GM23248 (cell line): Measurements from ENCODE around the gene ERH. TPM values are rescaled to one million over a fixed set of nuclear protein-coding genes. Genes with fewer than 3 reads are reported as not detected.

Source experiments
- DNase-seq: peaks from one replicate; pipeline ENCODE4 v3.0.0-alpha.2; 2015
- H2AFZ ChIP-seq: fragments of 200-600 bp; sonication (generic); 2 replicates; pipeline ENCODE4 v1.6.1; 2016; ENCODE audit warnings: antibody characterized with exemption
- H3F3A ChIP-seq: fragments of 200-600 bp; sonication (generic); 2 replicates; pipeline ENCODE4 v1.6.1; 2016; ENCODE audit warnings: mild to moderate bottlenecking, antibody characterized with exemption, mixed run types; ENCODE audit not compliant: insufficient read depth
- H3K27ac ChIP-seq: fragments of 200-600 bp; sonication (generic); 2 replicates; pipeline ENCODE4 v1.5.1; 2016; ENCODE audit warnings: mild to moderate bottlenecking
- H3K27me3 ChIP-seq: fragments of 200-600 bp; sonication (generic); replicated peaks from 2 replicates; pipeline ENCODE4 v1.6.1; 2016; ENCODE audit warnings: mild to moderate bottlenecking; ENCODE audit not compliant: insufficient read depth
- H3K36me3 ChIP-seq: fragments of 200-600 bp; sonication (generic); 2 replicates; pipeline ENCODE4 v1.6.1; 2016; ENCODE audit warnings: low read depth, mild to moderate bottlenecking
- H3K4me1 ChIP-seq: fragments of 200-600 bp; sonication (generic); 2 replicates; pipeline ENCODE4 v1.6.1; 2016; ENCODE audit warnings: mild to moderate bottlenecking; ENCODE audit not compliant: insufficient read depth
- H3K4me2 ChIP-seq: fragments of 200-600 bp; sonication (generic); one replicate; pipeline ENCODE4 v1.6.1; 2016; ENCODE audit warnings: mild to moderate bottlenecking; ENCODE audit not compliant: unreplicated experiment
- H3K4me3 ChIP-seq: fragments of 200-600 bp; sonication (generic); 2 replicates; pipeline ENCODE4 v1.5.1; 2016; ENCODE audit warnings: mild to moderate bottlenecking
- H3K79me2 ChIP-seq: fragments of 200-600 bp; sonication (generic); 2 replicates; pipeline ENCODE4 v1.6.1; 2016; ENCODE audit warnings: mild to moderate bottlenecking; ENCODE audit not compliant: insufficient read depth
- H3K9ac ChIP-seq: fragments of 200-600 bp; sonication (generic); 2 replicates; pipeline ENCODE4 v1.6.1; 2016; ENCODE audit warnings: mild to moderate bottlenecking
- H3K9me2 ChIP-seq: fragments of 200-600 bp; sonication (generic); 2 replicates; pipeline ENCODE4 v1.6.1; 2016; ENCODE audit warnings: mixed run types, mild to moderate bottlenecking, moderate library complexity; ENCODE audit not compliant: insufficient read depth
- H3K9me3 ChIP-seq: fragments of 200-600 bp; sonication (generic); one replicate; pipeline ENCODE4 v1.6.1; 2017; ENCODE audit warnings: low read depth
- H4K20me1 ChIP-seq: fragments of 200-600 bp; sonication (generic); 2 replicates; pipeline ENCODE4 v1.6.0; 2016; ENCODE audit not compliant: insufficient read depth
- EZH2 ChIP-seq: fragments of 200-600 bp; sonication (generic); IDR thresholded peaks from 2 replicates; pipeline ENCODE4 v1.6.1; 2018; ENCODE audit warnings: antibody characterized with exemption, mild to moderate bottlenecking; ENCODE audit not compliant: insufficient read depth, poor library complexity, severe bottlenecking
- EZH2phosphoT487 ChIP-seq: fragments of 200-600 bp; sonication (generic); IDR thresholded peaks from 2 replicates; pipeline ENCODE4 v1.6.1; 2018; ENCODE audit warnings: antibody characterized with exemption, moderate library complexity, mild to moderate bottlenecking, low read depth; ENCODE audit not compliant: insufficient read depth
- WGBS, 2 experiments: methylation state at CpG; one replicate each; pipeline ENCODE4 v1.1.6; 2015 to 2017; ENCODE audit warnings: low lambda C conversion rate in 2 of 2, low coverage in 1 of 2; ENCODE audit errors: missing lambda C conversion rate in 2 of 2; 5-methylcytosine and 5-hydroxymethylcytosine counted together
- in situ Hi-C: fragments of 300-500 bp; cut with MboI; formaldehyde crosslinking; loops from 2 replicates; pipeline ENCODE4 v1.15.0; 2020
- polyA plus RNA-seq: library from polyadenylated mRNA; unstranded; fragments of >200 nt; fragmentation: Nextera tagmentation; extraction: Ambion mirVana; gene quantifications from 2 replicates; pipeline ENCODE4 v1.2.1, GENCODE V29; 2016
- total RNA-seq: library from RNA; depleted of rRNA; stranded (reverse); fragments of >200 nt; shearing (Covaris generic); gene quantifications from 2 replicates; pipeline ENCODE4 v1.2.3, GENCODE V29; 2014; rRNA removed

Gene ERH
- total and polyA plus RNA-seq, 2 experiments from 2014 or later, result 70.4 to 136 TPM

GRCh38 chr14:69333791-69334337, 64.2 kb downstream of the ERH start:
- no peak overlapping the region for H3K4me2 ChIP-seq
- H3K27me3 ChIP-seq, result no peaks in the 10 kb centered on the region; the same call in 1 of the 2 replicates
- H2AFZ ChIP-seq, result no peak overlapping the region
- H3K9me3 ChIP-seq, result no peaks in the 10 kb centered on the region
- H3K36me3 ChIP-seq, result no peaks in the 10 kb centered on the region
- H3K4me1 ChIP-seq, result no peaks in the 10 kb centered on the region
- in situ Hi-C loops, result no loop called here
- no peak overlapping the region for H3K27ac ChIP-seq
- no peak overlapping the region for H3K9ac ChIP-seq
- no peaks in the 10 kb centered on the region for H4K20me1 ChIP-seq
- H3F3A ChIP-seq, result no peaks in the 10 kb centered on the region
- no peak overlapping the region for H3K4me3 ChIP-seq
- H3K9me2 ChIP-seq, result no peaks in the 10 kb centered on the region
- WGBS, 2 experiments, result 43 to 53% methylated on average over 4 of the region's 4 CpGs
- no peaks in the 10 kb centered on the region for H3K79me2 ChIP-seq
- DNase-seq, result no peak
- TF ChIP-seq EZH2 (no peak), EZH2phosphoT487 (no peak)

- 70 to 76% methylated on average over 12 to 13 of the region's 13 CpGs for WGBS, 2 experiments
Measured at GRCh38 chr14:69332782-69333395, 65.2 kb downstream of the ERH start.

GRCh38 chr14:69331206-69331605, 66.9 kb downstream of the ERH start:
- no peak overlapping the region for H2AFZ ChIP-seq
- no peaks in the 10 kb centered on the region for H3K79me2 ChIP-seq
- no peaks in the 10 kb centered on the region for H3K9me2 ChIP-seq
- in situ Hi-C loops, result no loop called here
- H3K9ac ChIP-seq, result no peak overlapping the region
- H3K27ac ChIP-seq, result no peak overlapping the region
- TF ChIP-seq EZH2phosphoT487 (no peak), EZH2 (no peak)
- H3K36me3 ChIP-seq, result no peaks in the 10 kb centered on the region
- H4K20me1 ChIP-seq, result no peaks in the 10 kb centered on the region
- H3K4me1 ChIP-seq, result no peaks in the 10 kb centered on the region
- no peak overlapping the region for H3K4me2 ChIP-seq
- WGBS, 2 experiments, result 65 to 74% methylated on average over 4 of the region's 4 CpGs
- no peak overlapping the region for H3K4me3 ChIP-seq
- H3K27me3 ChIP-seq, result no peaks in the 10 kb centered on the region
- H3K9me3 ChIP-seq, result no peaks in the 10 kb centered on the region
- H3F3A ChIP-seq, result no peaks in the 10 kb centered on the region
- DNase-seq, result peak; percentile 21

More at GRCh38 chr14:69332782-69333395, 65.2 kb downstream of the ERH start:
- H3K27ac ChIP-seq, result no peak overlapping the region
- H2AFZ ChIP-seq, result no peak overlapping the region
- in situ Hi-C loops, result no loop called here
- H3K36me3 ChIP-seq, result no peaks in the 10 kb centered on the region
- no peaks in the 10 kb centered on the region for H3K27me3 ChIP-seq
- H3K4me3 ChIP-seq, result no peak overlapping the region
- no peaks in the 10 kb centered on the region for H3K4me1 ChIP-seq
- H4K20me1 ChIP-seq, result no peaks in the 10 kb centered on the region
- no peak overlapping the region for H3K4me2 ChIP-seq
- H3K9ac ChIP-seq, result no peak overlapping the region
- no peak for DNase-seq
- no peaks in the 10 kb centered on the region for H3K9me2 ChIP-seq
- TF ChIP-seq EZH2phosphoT487 (no peak), EZH2 (no peak)
- no peaks in the 10 kb centered on the region for H3K79me2 ChIP-seq
- H3F3A ChIP-seq, result no peaks in the 10 kb centered on the region
- no peaks in the 10 kb centered on the region for H3K9me3 ChIP-seq

Other genes with a start within 250 kb of the ERH start
- gene DCAF5, start 245.2 kb downstream of the ERH start, total RNA-seq, result 24.5 and 40.2 TPM in 2 replicates
- gene DCAF5, start 245.2 kb downstream of the ERH start, polyA plus RNA-seq, result 24.4 and 26.4 TPM in 2 replicates
- 10.9 and 17.3 TPM in 2 replicates for gene EXD2, start 206.8 kb downstream of the ERH start, total RNA-seq
- gene EXD2, start 206.8 kb downstream of the ERH start, polyA plus RNA-seq, result 19.6 and 20.1 TPM in 2 replicates
- gene GALNT16, start 138.1 kb downstream of the ERH start, total RNA-seq, result 1.4 and 4.2 TPM in 2 replicates
- gene GALNT16, start 138.1 kb downstream of the ERH start, polyA plus RNA-seq, result 0.59 and 0.86 TPM in 2 replicates
- gene SLC39A9, start 393 bp upstream of the ERH start, total RNA-seq, result 89.7 and 90.9 TPM in 2 replicates
- 32.7 and 32.9 TPM in 2 replicates for gene SLC39A9, start 393 bp upstream of the ERH start, polyA plus RNA-seq
- gene PLEKHD1, start 86.4 kb upstream of the ERH start, total RNA-seq, result not detected in 2 replicates
- gene PLEKHD1, start 86.4 kb upstream of the ERH start, polyA plus RNA-seq, result not detected in 2 replicates
- not detected in 2 replicates for gene CCDC177, start 176.6 kb upstream of the ERH start, total RNA-seq
- not detected in 2 replicates for gene CCDC177, start 176.6 kb upstream of the ERH start, polyA plus RNA-seq
- gene SUSD6, start 213.3 kb upstream of the ERH start, total RNA-seq, result 12.2 and 15.6 TPM in 2 replicates
- gene SUSD6, start 213.3 kb upstream of the ERH start, polyA plus RNA-seq, result 23.2 and 24.1 TPM in 2 replicates